ENCODE data around the gene CPNE5.

CPNE5 gene

GRCh38 chr6:36699348-36699747, 139.9 kb downstream of the CPNE5 start:
- no peak for TF ChIP-seq CTCF (IDR thresholded peaks at IDR 0.05; ENCODE audit: insufficient read depth, low read depth, low read length, missing control alignments)
- no peak overlapping the region for H3K4me3 ChIP-seq (ENCODE audit: low read depth, low read length)
- DNase-seq (ENCODE audit: low read depth) = no peak

GRCh38 chr6:36698871-36699271, 140.4 kb downstream of the CPNE5 start:
- no peak for TF ChIP-seq CTCF (IDR thresholded peaks at IDR 0.05; ENCODE audit: insufficient read depth, low read depth, low read length, missing control alignments)
- no peak for DNase-seq (ENCODE audit: low read depth)
- no peak overlapping the region for H3K4me3 ChIP-seq (ENCODE audit: low read depth, low read length)

GRCh38 chr6:36698196-36698595, 141.0 kb downstream of the CPNE5 start:
- TF ChIP-seq CTCF (IDR thresholded peaks at IDR 0.05; ENCODE audit: insufficient read depth, low read depth, low read length, missing control alignments) = no peak
- no peak overlapping the region for H3K4me3 ChIP-seq (ENCODE audit: low read depth, low read length)
- no peak for DNase-seq (ENCODE audit: low read depth)

- H3K4me3 ChIP-seq (ENCODE audit: low read depth, low read length) = no peak within 1 kb of the TSS
- DNase-seq (ENCODE audit: low read depth) = no peak
- TF ChIP-seq CTCF (IDR thresholded peaks at IDR 0.05; ENCODE audit: insufficient read depth, low read depth, low read length, missing control alignments) = no peak
Measured at GRCh38 chr6:36697481-36697903, 141.8 kb downstream of the CPNE5 start, which contains the start of gene RAB44. Gene RAB44, plus strand, starts transcription at chr6:36697826. Its CDS starts 6,410 bp downstream, at chr6:36704236.

- TF ChIP-seq CTCF (IDR thresholded peaks at IDR 0.05; ENCODE audit: insufficient read depth, low read depth, low read length, missing control alignments) = no peak
- no peak overlapping the region for H3K4me3 ChIP-seq (ENCODE audit: low read depth, low read length)
- DNase-seq (ENCODE audit: low read depth) = no peak
Measured at GRCh38 chr6:36695414-36695813, 143.8 kb downstream of the CPNE5 start.

- no peak overlapping the region for H3K4me3 ChIP-seq (ENCODE audit: low read depth, low read length)
- TF ChIP-seq CTCF (IDR thresholded peaks at IDR 0.05; ENCODE audit: insufficient read depth, low read depth, low read length, missing control alignments) = no peak
- no peak for DNase-seq (ENCODE audit: low read depth)
Measured at GRCh38 chr6:36694616-36695015, 144.6 kb downstream of the CPNE5 start.

Measured in GM12865 (cell line).